H1 (cell line): ENCODE results near the gene CYREN. TPM values are rescaled to one million over a fixed set of nuclear protein-coding genes. Genes with fewer than 3 reads are reported as not detected.

Experiments
- EZH2 ChIP-seq: fragments of 200-600 bp; sonication (generic); IDR thresholded peaks from 2 replicates; pipeline ENCODE4 v1.7.1; 2012; ENCODE audit warnings: low read depth, mild to moderate bottlenecking, moderate library complexity, low read length, inconsistent platforms; ENCODE audit not compliant: severe bottlenecking
- POLR2AphosphoS5 ChIP-seq: IDR thresholded peaks from 2 replicates; pipeline ENCODE4 v1.6.1; 2011; ENCODE audit warnings: low read depth, low read length
- SIX5 ChIP-seq: IDR thresholded peaks from 2 replicates; pipeline ENCODE4 v1.6.1; 2011; ENCODE audit warnings: mild to moderate bottlenecking, low read depth, low read length
- polyA plus RNA-seq, 7 experiments: library from polyadenylated mRNA; depleted of rRNA in 3 of 7; stranded (reverse) in 5 of 7; unstranded in 2 of 7; fragments of >200 nt in 5 of 7; fragments of 200-250 nt in 2 of 7; gene quantifications; 1 replicate in 5 of 7; 2 replicates in 1 of 7; 4 replicates in 1 of 7; pipeline versions ENCODE4 v1.2.1 to v1.2.3, GENCODE V29; 2011 to 2013; ENCODE audit warnings: missing spikeins in 2 of 7, mixed read lengths in 2 of 7
- total RNA-seq: library from RNA; stranded (reverse); fragmentation: NEBNext Ultra II Directional; extraction: Animal tissue kit (Norgen Biotek cat#: 25700); gene quantifications from 2 replicates; pipeline ENCODE4 v1.2.1, GENCODE V29; 2021

Gene CYREN
- total and polyA plus RNA-seq, 2 of the 8 experiments (the other 6 are each of a cell fraction or from before 2014, with no cell fraction given), result 25.1 to 46.2 TPM

GRCh38 chr7:135183478-135183877 lies 13.0 kb upstream of the CYREN start (continued):
- TF ChIP-seq POLR2AphosphoS5 (no peak), SIX5 (no peak), EZH2 (no peak)
